Stimulated activated memory B cell treated with anti-CD40 and anti-IgM and Interleukin-4, amounts not matched to agents 10 μg/mL and 1 μg/mL and 100 μg/mL, for 72 hours (primary cell): ENCODE measurements around the gene GRAP.

Experiments used
- ATAC-seq: fragments of 150-1000 bp; cut with Tn5 transposase; 2 replicates; pipeline ENCODE4 v1.10.0; 2021
- H3K27ac Mint-ChIP-seq: one replicate; pipeline ENCODE4 v1.8.0; 2022; ENCODE audit warnings: mild to moderate bottlenecking, mixed read lengths
- H3K27me3 Mint-ChIP-seq: one replicate; pipeline ENCODE4 v1.8.0; 2022; ENCODE audit warnings: mixed read lengths
- H3K36me3 Mint-ChIP-seq: one replicate; pipeline ENCODE4 v1.8.0; 2022; ENCODE audit warnings: mixed read lengths
- H3K4me1 Mint-ChIP-seq: one replicate; pipeline ENCODE4 v1.8.0; 2022; ENCODE audit warnings: mixed read lengths
- H3K4me3 Mint-ChIP-seq: one replicate; pipeline ENCODE4 v1.8.0; 2022; ENCODE audit warnings: mild to moderate bottlenecking, moderate library complexity, mixed read lengths
- H3K9me3 Mint-ChIP-seq: one replicate; pipeline ENCODE4 v1.8.0; 2022; ENCODE audit warnings: mixed read lengths

The GRAP gene

DNA sequence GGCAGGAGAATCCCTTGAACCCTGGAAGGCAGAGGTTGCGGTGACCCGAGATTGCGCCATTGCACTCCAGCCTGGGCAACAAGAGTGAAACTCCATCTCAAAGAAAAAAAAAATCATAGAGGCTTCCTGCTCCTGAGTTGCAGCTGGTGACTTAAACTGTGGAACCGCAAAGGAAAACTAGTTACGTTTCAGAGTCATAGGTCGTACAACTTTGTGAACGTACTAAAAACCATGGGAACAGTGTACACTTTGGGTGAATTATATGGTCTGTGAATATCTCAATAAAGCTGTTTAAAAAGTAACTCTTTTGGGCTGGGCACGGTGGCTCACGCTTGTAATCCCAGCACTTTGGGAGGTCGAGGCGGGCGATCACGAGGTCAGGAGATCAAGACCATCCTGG, 71.2 kb downstream of the GRAP start:
- H3K27ac Mint-ChIP-seq: no peak overlapping the region
- peaks cover 53% of the 10 kb centered on the region for H3K36me3 Mint-ChIP-seq
- H3K27me3 Mint-ChIP-seq: no peaks in the 10 kb centered on the region
- H3K9me3 Mint-ChIP-seq: no peaks in the 10 kb centered on the region
- no peak overlapping the region for H3K4me3 Mint-ChIP-seq
- no peaks in the 10 kb centered on the region for H3K4me1 Mint-ChIP-seq
- ATAC-seq: no peak

DNA sequence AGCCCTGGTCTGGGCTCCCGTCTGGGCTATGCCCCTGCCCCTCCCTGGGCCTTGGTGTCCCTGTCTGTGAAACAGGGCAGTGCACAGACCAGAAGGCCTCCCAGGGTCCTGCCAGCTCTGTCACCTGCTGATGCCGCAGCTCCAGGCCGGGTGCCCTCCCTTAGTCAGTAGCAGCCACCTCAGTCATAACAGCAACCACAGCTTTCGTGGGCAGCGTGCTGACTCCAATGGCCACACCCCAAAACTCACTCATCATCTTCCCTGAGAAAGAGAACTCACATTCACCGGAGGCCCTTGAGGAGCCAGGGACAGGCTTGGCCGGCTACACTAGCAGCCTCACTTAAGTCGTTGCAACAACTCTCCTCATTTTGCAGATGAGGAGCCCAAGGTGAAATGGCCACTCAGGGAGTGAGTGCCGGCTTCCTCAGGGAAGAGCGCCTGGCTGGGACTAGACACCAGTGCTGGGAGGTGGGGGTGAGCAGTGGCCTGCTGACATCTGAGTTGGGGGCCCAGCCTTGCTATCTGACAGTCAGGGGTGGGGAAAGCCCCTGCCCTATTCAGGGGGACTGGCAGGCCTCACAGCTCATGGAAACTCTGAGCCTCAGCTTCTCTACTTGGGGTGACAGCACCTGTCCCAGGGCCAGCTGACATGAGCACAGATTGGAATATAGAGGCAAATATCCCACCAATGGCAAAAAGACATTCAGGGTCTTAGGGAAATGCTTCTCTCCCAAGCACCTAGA, 72.2 kb downstream of the GRAP start:
- Mint-ChIP-seq H3K27ac (no peak overlapping the region), H3K36me3 (peaks cover 52% of the 10 kb centered on the region), H3K4me3 (no peak overlapping the region), H3K4me1 (no peaks in the 10 kb centered on the region), H3K9me3 (no peaks in the 10 kb centered on the region), H3K27me3 (no peaks in the 10 kb centered on the region)
- ATAC-seq: no peak

DNA sequence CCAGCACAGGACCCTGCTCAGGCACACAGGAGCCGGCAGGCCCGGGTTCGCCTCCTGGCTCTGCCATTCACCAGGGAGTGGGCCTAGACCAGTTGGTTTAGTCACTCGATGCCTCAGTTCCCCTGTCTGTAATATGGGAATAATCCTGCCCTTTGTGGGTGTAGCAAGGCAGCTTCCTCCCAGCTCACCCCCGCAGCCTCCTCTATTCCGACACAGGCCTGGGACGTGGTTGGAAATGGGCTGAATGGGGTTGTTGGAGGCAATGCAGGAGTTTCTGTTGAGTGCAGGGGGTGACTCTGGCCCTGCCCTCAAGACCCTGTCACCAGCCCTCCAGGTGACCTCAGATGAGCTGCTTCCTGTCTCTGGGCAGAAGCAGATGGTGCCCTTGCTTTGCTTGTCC, 75.0 kb downstream of the GRAP start:
- H3K9me3 Mint-ChIP-seq: no peaks in the 10 kb centered on the region
- no peak overlapping the region for H3K4me3 Mint-ChIP-seq
- no peaks in the 10 kb centered on the region for H3K27me3 Mint-ChIP-seq
- peaks cover 30% of the 10 kb centered on the region for H3K36me3 Mint-ChIP-seq
- ATAC-seq: no peak
- H3K4me1 Mint-ChIP-seq: no peaks in the 10 kb centered on the region
- no peak overlapping the region for H3K27ac Mint-ChIP-seq
